Natural killer cell (primary cell): Measurements from ENCODE around the gene KSR1. TPM values are rescaled to one million over a fixed set of nuclear protein-coding genes. Genes with fewer than 3 reads are reported as not detected.

Source experiments
- ATAC-seq, 3 donors: fragments of 150-1000 bp in 2 of 3; fragments of 200-7000 bp in 1 of 3; cut with Tn5 transposase; 1 replicate in 1 of 3; 2 replicates in 2 of 3; pipeline ENCODE4 v1.10.0; 2021; ENCODE audit warnings: mild to moderate bottlenecking in 2 of 3, moderate library complexity in 2 of 3
- DNase-seq, 2 donors: peaks; one replicate each; pipeline versions ENCODE4 v3.0.0 to v3.0.0-alpha.2; 2013 to 2021; ENCODE audit warnings: mixed read lengths in 1 of 2
- H3K27ac ChIP-seq: one replicate; pipeline ENCODE4 v1.5.1; 2013; ENCODE audit warnings: mild to moderate bottlenecking, low read length
- H3K27me3 ChIP-seq: one replicate; pipeline ENCODE4 v1.6.1; 2013; ENCODE audit warnings: low read length; ENCODE audit not compliant: control insufficient read depth, insufficient read depth
- H3K36me3 ChIP-seq: one replicate; pipeline ENCODE4 v1.6.1; 2013; ENCODE audit warnings: low read length; ENCODE audit not compliant: control insufficient read depth, insufficient read depth
- H3K4me1 ChIP-seq: one replicate; pipeline ENCODE4 v1.6.1; 2013; ENCODE audit warnings: low read length; ENCODE audit not compliant: control insufficient read depth, insufficient read depth
- H3K4me3 ChIP-seq: one replicate; pipeline ENCODE4 v1.5.1; 2013; ENCODE audit warnings: low read length
- H3K9me3 ChIP-seq: one replicate; pipeline ENCODE4 v1.6.1; 2013; ENCODE audit warnings: low read length; ENCODE audit not compliant: control insufficient read depth, insufficient read depth
- H3K27ac Mint-ChIP-seq, 2 donors: one replicate each; pipeline ENCODE4 v1.8.0; 2022; ENCODE audit warnings: mild to moderate bottlenecking in 2 of 2, mixed read lengths in 2 of 2, moderate library complexity in 1 of 2
- H3K27me3 Mint-ChIP-seq, 2 donors: one replicate each; pipeline ENCODE4 v1.8.0; 2022; ENCODE audit warnings: low read depth in 2 of 2, mixed read lengths in 2 of 2
- H3K36me3 Mint-ChIP-seq: one replicate; pipeline ENCODE4 v1.8.0; 2022; ENCODE audit warnings: mixed read lengths
- H3K4me1 Mint-ChIP-seq, 2 donors: one replicate each; pipeline ENCODE4 v1.8.0; 2022; ENCODE audit warnings: mixed read lengths in 2 of 2
- H3K4me3 Mint-ChIP-seq: one replicate; pipeline ENCODE4 v1.8.0; 2022; ENCODE audit warnings: mild to moderate bottlenecking, moderate library complexity, mixed read lengths
- H3K9me3 Mint-ChIP-seq, 2 donors: one replicate each; pipeline ENCODE4 v1.8.0; 2022; ENCODE audit warnings: mixed read lengths in 2 of 2
- WGBS: methylation state at CpG from one replicate; pipeline ENCODE4 v1.1.7; 2013; ENCODE audit warnings: missing lambda C conversion rate; ENCODE audit not compliant: insufficient coverage; 5-methylcytosine and 5-hydroxymethylcytosine counted together
- intact Hi-C: fragments of 100-400 bp; cut with micrococcal nuclease; formaldehyde crosslinking; loops from one replicate; pipeline ENCODE4 v1.14.2; 2022
- total RNA-seq, 4 donors: library from RNA; stranded (reverse); fragments of 120-200 nt in 1 of 4; gene quantifications; one replicate each; pipeline versions ENCODE4 v1.2.3 to v1.2.4, GENCODE V29; 2013 to 2022
- TF ChIP-seq, protein P1 (sequence below): fragments of 200-600 bp; IDR thresholded peaks from one replicate; pipeline ENCODE4 v1.8.0; 2022; ENCODE audit warnings: antibody characterized with exemption

KSR1 gene
- total RNA-seq, 3 donors from 2014 or later (not counting 1 experiment from before 2014, with no cell fraction given) = 46.4 to 63.1 (median 59.2) TPM

DNA sequence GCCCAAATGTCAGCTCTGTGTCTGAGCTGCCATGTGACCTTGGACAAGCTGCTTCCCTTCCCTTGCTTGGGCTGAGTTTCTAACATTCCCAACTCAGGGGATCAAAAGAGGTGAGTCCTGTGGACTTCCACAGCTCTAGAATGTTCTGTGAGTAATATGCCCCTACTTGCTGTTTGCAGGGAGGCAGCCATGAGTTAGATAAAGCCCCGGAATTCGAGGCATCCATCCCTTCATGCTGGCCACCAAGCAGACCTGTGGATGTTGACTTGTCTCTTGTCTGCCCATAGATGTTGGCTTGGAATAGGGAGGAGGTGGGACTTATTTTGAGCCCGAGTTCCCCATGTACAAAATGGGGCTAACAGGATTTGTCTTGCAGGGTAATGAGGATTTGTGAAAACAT is 36.2 kb downstream of the KSR1 start:
- no peak overlapping the region for H3K27ac ChIP-seq
- no peaks in the 10 kb centered on the region for H3K9me3 ChIP-seq
- no peak for DNase-seq
- ATAC-seq = no peak
- H3K36me3 ChIP-seq = no peaks in the 10 kb centered on the region
- H3K4me3 ChIP-seq = no peak overlapping the region
- no peak overlapping the region for H3K4me3 Mint-ChIP-seq
- TF ChIP-seq, protein P1, sequence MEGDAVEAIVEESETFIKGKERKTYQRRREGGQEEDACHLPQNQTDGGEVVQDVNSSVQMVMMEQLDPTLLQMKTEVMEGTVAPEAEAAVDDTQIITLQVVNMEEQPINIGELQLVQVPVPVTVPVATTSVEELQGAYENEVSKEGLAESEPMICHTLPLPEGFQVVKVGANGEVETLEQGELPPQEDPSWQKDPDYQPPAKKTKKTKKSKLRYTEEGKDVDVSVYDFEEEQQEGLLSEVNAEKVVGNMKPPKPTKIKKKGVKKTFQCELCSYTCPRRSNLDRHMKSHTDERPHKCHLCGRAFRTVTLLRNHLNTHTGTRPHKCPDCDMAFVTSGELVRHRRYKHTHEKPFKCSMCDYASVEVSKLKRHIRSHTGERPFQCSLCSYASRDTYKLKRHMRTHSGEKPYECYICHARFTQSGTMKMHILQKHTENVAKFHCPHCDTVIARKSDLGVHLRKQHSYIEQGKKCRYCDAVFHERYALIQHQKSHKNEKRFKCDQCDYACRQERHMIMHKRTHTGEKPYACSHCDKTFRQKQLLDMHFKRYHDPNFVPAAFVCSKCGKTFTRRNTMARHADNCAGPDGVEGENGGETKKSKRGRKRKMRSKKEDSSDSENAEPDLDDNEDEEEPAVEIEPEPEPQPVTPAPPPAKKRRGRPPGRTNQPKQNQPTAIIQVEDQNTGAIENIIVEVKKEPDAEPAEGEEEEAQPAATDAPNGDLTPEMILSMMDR = no peak
- 93% methylated on average over 3 of the region's 3 CpGs for WGBS
- no peaks in the 10 kb centered on the region for H3K27me3 Mint-ChIP-seq
- peaks cover 33 to 45% of the 10 kb centered on the region in 2 donors for H3K4me1 Mint-ChIP-seq
- no peaks in the 10 kb centered on the region for H3K27me3 ChIP-seq
- no peaks in the 10 kb centered on the region for H3K36me3 Mint-ChIP-seq
- no peak overlapping the region for H3K27ac Mint-ChIP-seq
- peaks cover 22% of the 10 kb centered on the region for H3K4me1 ChIP-seq
- intact Hi-C loops = no loop called here
- H3K9me3 Mint-ChIP-seq = no peaks in the 10 kb centered on the region

DNA sequence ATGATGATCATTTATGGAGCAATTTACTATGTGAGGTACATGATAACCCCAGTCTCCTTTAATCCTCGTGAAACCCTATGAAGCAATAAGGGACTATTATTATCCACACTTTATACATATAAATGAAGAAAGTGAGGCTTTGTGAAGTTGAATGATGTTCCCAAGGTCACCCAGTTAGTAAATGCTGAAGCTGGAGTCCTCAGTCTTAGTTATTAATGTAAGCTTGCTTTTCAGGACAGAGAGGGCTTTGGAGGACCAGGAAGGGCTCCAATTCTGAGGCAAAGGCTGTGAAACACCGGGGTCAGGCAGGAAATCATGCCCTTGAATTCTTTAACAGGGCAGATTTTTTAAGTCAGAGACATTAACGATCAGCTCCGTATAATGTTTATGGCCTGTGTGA is 36.8 kb downstream of the KSR1 start:
- Histone ChIP-seq H3K36me3 (no peaks in the 10 kb centered on the region), H3K4me3 (no peak overlapping the region), H3K27ac (no peak overlapping the region), H3K9me3 (no peaks in the 10 kb centered on the region), H3K4me1 (peaks cover 22% of the 10 kb centered on the region), H3K27me3 (no peaks in the 10 kb centered on the region)
- no peak for DNase-seq
- no peak overlapping the region for H3K27ac Mint-ChIP-seq
- no peak for ATAC-seq
- no peak overlapping the region for H3K4me3 Mint-ChIP-seq
- H3K36me3 Mint-ChIP-seq = no peaks in the 10 kb centered on the region
- H3K9me3 Mint-ChIP-seq = no peaks in the 10 kb centered on the region
- intact Hi-C loops = no loop called here
- H3K4me1 Mint-ChIP-seq = peaks cover 31 to 44% of the 10 kb centered on the region in 2 donors
- TF ChIP-seq, protein P1 = no peak
- H3K27me3 Mint-ChIP-seq = no peaks in the 10 kb centered on the region
- WGBS = 93% methylated on average over 3 of the region's 4 CpGs

DNA sequence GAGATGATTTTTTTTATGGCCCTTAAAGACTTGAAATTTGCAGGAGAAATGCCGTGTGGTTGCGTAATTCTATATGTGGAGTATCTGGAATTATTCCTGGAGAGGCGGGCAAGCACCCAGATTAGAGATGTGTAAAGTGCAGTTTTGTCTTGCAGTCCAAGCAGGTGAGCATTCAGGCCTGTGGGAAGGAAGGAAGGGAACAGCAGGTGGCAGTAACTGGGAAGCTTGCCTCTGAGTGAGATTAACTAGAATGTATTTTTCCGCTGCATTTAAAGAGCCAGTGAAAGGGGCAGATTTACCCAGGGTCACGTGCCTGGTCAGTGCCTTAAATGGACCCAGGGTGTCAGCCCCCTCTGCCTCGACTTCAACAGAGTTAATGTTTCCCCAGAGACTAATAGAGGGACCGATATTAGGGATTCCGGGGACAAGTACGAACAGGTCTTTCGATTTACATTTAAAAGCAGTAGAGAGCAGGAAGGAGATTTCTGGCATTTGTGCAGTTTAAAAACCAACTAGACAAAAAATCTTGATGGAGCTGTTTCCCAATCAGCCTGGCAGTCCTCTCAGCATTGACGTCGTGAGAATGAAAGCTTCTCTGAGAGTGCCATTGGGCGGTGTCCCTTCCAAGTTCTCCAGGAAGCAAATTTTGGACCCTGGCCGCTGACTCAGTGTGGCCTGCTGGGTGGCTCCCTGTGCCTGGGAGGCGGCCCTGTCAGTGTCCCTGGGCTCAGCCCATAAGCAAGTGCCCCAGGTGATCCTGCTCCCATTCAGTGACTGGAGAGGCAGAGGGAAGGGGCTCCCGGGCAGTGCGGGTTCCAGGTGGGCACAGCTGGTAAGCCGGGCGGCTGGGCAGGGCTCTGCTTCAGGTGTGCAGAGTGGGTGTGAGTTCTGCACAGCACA is 38.2 kb downstream of the KSR1 start:
- DNase-seq (no peak), ATAC-seq (no peak)
- Mint-ChIP-seq H3K27me3 (no peaks in the 10 kb centered on the region), H3K9me3 (no peaks in the 10 kb centered on the region), H3K27ac (peak overlapping the region in 1 of 2 donors; percentile 44), H3K4me1 (peaks cover 27 to 43% of the 10 kb centered on the region in 2 donors), H3K36me3 (no peaks in the 10 kb centered on the region), H3K4me3 (no peak overlapping the region)
- intact Hi-C loops = no loop called here
- H3K9me3 ChIP-seq = no peaks in the 10 kb centered on the region
- peaks cover 18% of the 10 kb centered on the region for H3K4me1 ChIP-seq
- H3K27ac ChIP-seq = no peak overlapping the region
- no peaks in the 10 kb centered on the region for H3K27me3 ChIP-seq
- no peaks in the 10 kb centered on the region for H3K36me3 ChIP-seq
- no peak overlapping the region for H3K4me3 ChIP-seq
- TF ChIP-seq, protein P1 = no peak
- WGBS = 94% methylated on average over 19 of the region's 19 CpGs
